Ascending aorta (tissue), 2 donors: ENCODE results near the gene ZNF606. TPM values are rescaled to one million over a fixed set of nuclear protein-coding genes. Genes with fewer than 3 reads are reported as not detected.
"Not testable (repeated sequence)": the region's sequence is repeated elsewhere in the genome, so short reads cannot be mapped to it uniquely, and the experiment has no call there.

Experiments
- DNase-seq, 2 donors: peaks; one replicate each; pipeline ENCODE4 v3.0.0-alpha.2; 2019; ENCODE audit warnings: low spot score in 2 of 2
- H3K27ac ChIP-seq, 2 donors: fragments of 200-600 bp; sonication (generic); one replicate each; pipeline ENCODE4 v1.5.1; 2016 to 2017; ENCODE audit warnings: mild to moderate bottlenecking in 1 of 2
- H3K27me3 ChIP-seq: fragments of 200-600 bp; sonication (generic); one replicate; pipeline ENCODE4 v1.5.1; 2017
- H3K36me3 ChIP-seq, 2 donors: fragments of 200-600 bp; sonication (generic); one replicate each; pipeline ENCODE4 v1.5.1; 2016
- H3K4me1 ChIP-seq, 2 donors: fragments of 200-600 bp; sonication (generic); one replicate each; pipeline ENCODE4 v1.5.1; 2016 to 2017; ENCODE audit warnings: mild to moderate bottlenecking in 1 of 2
- H3K4me3 ChIP-seq, 2 donors: fragments of 200-600 bp; sonication (generic); one replicate each; pipeline ENCODE4 v1.5.1; 2016 to 2017; ENCODE audit warnings: mild to moderate bottlenecking in 1 of 2
- H3K9me3 ChIP-seq, 2 donors: fragments of 200-600 bp; sonication (generic); one replicate each; pipeline ENCODE4 v1.5.1; 2016
- CTCF ChIP-seq, 3 experiments: fragments of 200-600 bp in 2 of 3; fragments of 450-650 bp in 1 of 3; sonication (generic) in 2 of 3; IDR thresholded peaks; one replicate each; pipeline ENCODE4 v1.5.1; 2016 to 2019; ENCODE audit warnings: antibody characterized with exemption in 3 of 3, mild to moderate bottlenecking in 1 of 3, moderate library complexity in 1 of 3
- intact Hi-C: fragments of 100-400 bp; cut with DNase I; formaldehyde crosslinking; loops from one replicate; pipeline ENCODE4 v1.15.1; 2023
- total RNA-seq: library from RNA; depleted of rRNA; stranded (reverse); fragments of >200 nt; gene quantifications from one replicate; pipeline ENCODE4 v1.1.0, GENCODE V29; 2016

ZNF606 gene
- total RNA-seq, 1 donor from 2014 or later = 1.5 TPM

- peak in 1 of 2 donors; percentile 83 for DNase-seq
- H3K4me1 ChIP-seq = no peaks in the 10 kb centered on the region
- intact Hi-C loops = no loop called here
- H3K27ac ChIP-seq = no peak overlapping the region
- peak overlapping the region; percentile 26 to 36 for H3K4me3 ChIP-seq
- H3K9me3 ChIP-seq = peaks cover 68 to 84% of the 10 kb centered on the region in 2 donors
- no peak for TF ChIP-seq CTCF (IDR thresholded peaks at IDR 0.05)
- no peaks in the 10 kb centered on the region for H3K27me3 ChIP-seq
- H3K36me3 ChIP-seq = peaks cover 6 to 26% of the 10 kb centered on the region in 2 donors
Observed at GRCh38 chr19:58009666-58010301, 7.2 kb upstream of the ZNF606 start.

DNA sequence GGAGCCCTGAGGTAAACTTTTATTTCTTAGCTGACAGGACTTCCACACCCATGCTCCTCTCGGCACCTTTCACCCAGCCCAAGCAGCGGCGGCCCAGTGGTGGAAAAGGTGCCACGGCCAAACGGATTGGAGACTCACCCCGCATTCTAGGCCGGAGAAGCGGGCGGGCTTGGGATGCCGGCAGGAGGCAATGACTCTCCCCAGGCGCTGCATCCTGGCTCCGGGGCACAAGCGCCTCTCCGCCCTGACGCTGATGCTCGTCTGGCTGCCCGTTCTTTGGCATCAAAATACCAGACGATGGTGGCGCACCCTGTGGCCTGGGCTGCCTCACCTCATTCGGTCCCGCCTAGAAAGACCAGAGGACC, 6.7 kb upstream of the ZNF606 start:
- H3K27ac ChIP-seq = no peak overlapping the region
- intact Hi-C loops = no loop called here
- peaks cover 6 to 31% of the 10 kb centered on the region in 2 donors for H3K36me3 ChIP-seq
- no peak for TF ChIP-seq CTCF (IDR thresholded peaks at IDR 0.05)
- peaks cover 73 to 89% of the 10 kb centered on the region in 2 donors for H3K9me3 ChIP-seq
- no peaks in the 10 kb centered on the region for H3K27me3 ChIP-seq
- no peak overlapping the region for H3K4me3 ChIP-seq
- H3K4me1 ChIP-seq = no peaks in the 10 kb centered on the region
- no peak for DNase-seq

DNA sequence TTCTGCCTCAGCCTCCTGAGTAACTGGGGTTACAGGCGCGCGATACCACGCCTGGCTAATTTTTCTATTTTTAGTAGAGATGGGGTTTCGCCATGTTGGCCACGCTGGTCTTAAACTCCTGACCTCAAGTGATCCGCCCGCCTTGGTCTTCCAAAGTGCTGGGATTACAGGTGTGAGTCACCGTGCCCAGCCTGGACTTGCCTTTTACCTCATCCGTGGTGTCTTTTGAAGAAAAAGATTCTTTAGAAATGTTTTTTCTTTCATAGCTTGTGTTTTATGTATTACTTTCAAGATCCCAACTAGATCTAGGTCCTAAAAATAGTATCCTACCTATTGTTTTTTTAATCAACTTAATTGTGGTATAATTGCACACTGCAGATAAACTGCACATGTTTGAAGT, 6.3 kb upstream of the ZNF606 start:
- intact Hi-C loops, DNase-seq, H3K4me3 ChIP-seq, H3K4me1 ChIP-seq, H3K27ac ChIP-seq, H3K27me3 ChIP-seq: not testable (repeated sequence)
- peaks cover 77 to 91% of the 10 kb centered on the region in 2 donors for H3K9me3 ChIP-seq
- H3K36me3 ChIP-seq = peaks cover 6 to 33% of the 10 kb centered on the region in 2 donors

DNA sequence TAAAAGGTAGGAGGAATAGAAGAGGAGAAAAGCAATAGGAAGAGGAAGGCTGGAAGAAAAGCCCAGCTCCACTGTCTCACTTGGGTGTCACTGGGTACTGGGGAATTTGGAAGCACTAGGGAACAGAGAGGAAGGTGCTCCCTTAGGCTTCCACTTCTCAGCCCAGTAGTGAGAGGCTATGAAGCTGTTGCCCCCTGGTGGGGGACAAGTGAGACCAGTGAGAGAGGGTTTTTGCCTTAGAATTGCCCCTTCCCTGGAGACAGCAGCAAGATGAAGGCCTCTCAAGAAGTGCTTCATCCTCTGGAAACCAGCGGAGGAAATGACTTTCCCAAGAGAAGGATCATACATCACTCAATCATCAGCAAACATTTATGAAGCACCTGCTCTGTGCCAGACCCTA, 4.7 kb upstream of the ZNF606 start:
- no peak for TF ChIP-seq CTCF (IDR thresholded peaks at IDR 0.05)
- intact Hi-C loops = no loop called here
- H3K4me3 ChIP-seq = no peak overlapping the region
- peaks cover 6 to 33% of the 10 kb centered on the region in 2 donors for H3K36me3 ChIP-seq
- no peaks in the 10 kb centered on the region for H3K27me3 ChIP-seq
- DNase-seq = no peak
- peaks cover 0 to 6% of the 10 kb centered on the region in 2 donors for H3K4me1 ChIP-seq
- peaks cover 69 to 89% of the 10 kb centered on the region in 2 donors for H3K9me3 ChIP-seq
- no peak overlapping the region for H3K27ac ChIP-seq

DNA sequence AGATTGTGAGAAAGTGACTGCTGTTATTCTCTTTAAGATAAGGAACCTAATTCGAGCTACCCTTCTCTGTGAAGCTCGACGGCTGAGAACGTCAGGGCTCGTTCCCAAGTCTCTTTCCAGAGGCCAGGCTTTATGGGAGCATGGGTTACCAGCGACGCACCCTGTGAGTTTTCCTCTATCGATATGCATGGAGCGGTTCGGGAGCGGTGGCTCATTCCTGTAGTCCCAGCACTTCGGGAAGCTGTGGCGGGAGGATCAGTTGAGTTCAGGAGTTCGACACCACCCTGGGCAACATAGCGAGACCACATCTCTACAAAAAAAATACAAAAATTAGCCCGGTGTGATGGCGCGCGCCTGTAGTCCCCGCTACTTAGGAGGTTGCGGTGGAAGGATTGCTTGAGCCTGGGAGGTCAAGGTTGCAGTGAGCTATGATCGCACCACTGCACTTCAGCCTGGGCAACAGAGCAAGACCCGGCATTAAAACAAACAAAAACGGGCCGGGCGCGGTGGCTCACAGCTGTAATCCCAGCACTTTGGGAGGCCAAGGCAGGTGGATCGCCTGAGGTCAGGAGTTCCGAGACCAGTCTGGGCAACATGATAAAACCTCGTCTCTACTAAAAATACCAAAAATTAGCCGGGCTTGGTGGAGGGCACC, 681 bp upstream of the ZNF606 start:
- Histone ChIP-seq H3K36me3 (peaks cover 30 to 58% of the 10 kb centered on the region in 2 donors), H3K4me3 (peak overlapping the region; percentile 78 to 98), H3K4me1 (peaks cover 4 to 11% of the 10 kb centered on the region in 2 donors), H3K27ac (peak overlapping the region in 1 of 2 donors; percentile 93), H3K27me3 (no peaks in the 10 kb centered on the region), H3K9me3 (peaks cover 60 to 71% of the 10 kb centered on the region in 2 donors)
- intact Hi-C loops = loop anchor here (2.0 to 5.0 kb wide), 6 partner anchors 56 to 1634 kb away; partner anchors contain the start of genes ZNF135, ZNF329, ZNF416 and ZNF548
- DNase-seq = no peak
- no peak for TF ChIP-seq CTCF (IDR thresholded peaks at IDR 0.05)

- no peak for TF ChIP-seq CTCF (IDR thresholded peaks at IDR 0.05)
- H3K36me3 ChIP-seq = peaks cover 35 to 65% of the 10 kb centered on the region in 2 donors
- intact Hi-C loops = loop anchor here (1.0 to 5.0 kb wide), 7 partner anchors 57 to 1633 kb away; partner anchors contain the start of genes ZNF135, ZNF329, ZNF416 and ZNF417
- H3K27me3 ChIP-seq = no peaks in the 10 kb centered on the region
- H3K9me3 ChIP-seq = peaks cover 48 to 65% of the 10 kb centered on the region in 2 donors
- H3K4me3 ChIP-seq = peak overlapping the region; percentile 78 to 98
- peak overlapping the region; percentile 89 to 93 for H3K27ac ChIP-seq
- peaks cover 4 to 11% of the 10 kb centered on the region in 2 donors for H3K4me1 ChIP-seq
- no peak for DNase-seq
Observed at GRCh38 chr19:58001895-58002369, 688 bp downstream of the ZNF606 start.
